Stimulated activated CD4-positive, alpha-beta T cell treated with anti-CD3 and anti-CD28 coated beads, TNF-alpha, amount 100 ng/mL, for 24 hours (primary cell): Measurements from ENCODE around the gene CASZ1.

Experiments used
- DNase-seq, 3 experiments: peaks; one replicate each; pipeline ENCODE4 v3.0.0-alpha.2; 2020; ENCODE audit warnings: low read depth in 3 of 3

Gene CASZ1

DNA sequence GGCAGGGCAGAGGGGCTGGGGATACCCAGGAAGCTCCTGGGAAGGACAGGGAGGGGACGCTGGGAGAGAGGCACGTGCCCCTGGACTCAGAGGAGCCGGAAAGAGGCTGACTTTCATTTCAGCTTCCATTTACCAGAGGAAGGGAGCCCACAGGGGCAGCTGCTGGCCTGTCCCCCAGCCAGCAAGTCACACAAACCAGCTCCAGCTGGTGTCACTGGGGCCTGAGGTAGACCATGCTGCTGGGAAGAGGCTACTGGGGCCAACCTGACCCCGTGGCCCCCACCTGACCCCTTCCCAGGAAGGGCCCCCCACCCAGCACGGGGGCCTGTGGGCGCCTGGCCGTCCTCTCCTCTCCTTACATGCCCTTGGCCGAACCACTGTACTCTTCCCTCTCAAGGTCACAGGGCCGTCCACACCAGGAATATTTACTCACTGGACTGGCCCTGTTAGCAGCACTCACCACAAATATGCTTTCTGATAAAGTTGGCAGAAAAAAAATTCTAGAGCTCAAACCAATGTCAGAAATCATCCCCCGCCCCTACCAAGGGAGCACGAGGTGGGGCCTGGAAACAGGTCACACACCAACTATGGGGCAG is 110.5 kb downstream of the CASZ1 start:
- DNase-seq: no peak

DNA sequence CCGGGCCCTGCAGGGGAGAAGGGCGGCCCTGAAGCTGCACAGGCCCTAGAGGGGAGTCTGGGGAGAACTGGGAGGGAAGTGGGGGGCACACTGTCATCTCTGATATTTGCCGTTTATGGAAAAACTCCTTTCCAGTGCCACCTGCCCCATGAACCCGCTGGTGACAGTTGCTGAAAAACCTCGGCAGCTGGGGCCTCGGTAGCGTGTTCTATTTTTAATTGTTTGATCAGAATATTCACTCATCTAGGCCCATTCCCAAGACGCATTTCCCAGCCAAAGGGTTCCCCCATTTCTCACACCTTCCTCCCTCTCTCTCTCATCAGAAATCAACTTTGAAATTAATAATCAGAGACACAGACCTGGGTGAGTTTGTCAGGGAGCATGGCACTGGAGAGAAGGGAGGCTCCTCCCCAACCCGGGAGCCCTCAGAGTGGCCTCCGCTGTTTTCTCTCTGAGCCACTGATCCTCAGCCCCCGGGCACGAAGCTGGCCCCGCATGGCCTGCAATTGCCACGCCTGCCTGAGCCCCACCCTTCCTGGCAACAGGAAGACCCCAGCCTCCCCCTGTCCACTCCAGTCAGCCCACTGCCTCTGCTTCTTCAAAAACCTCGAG is 111.1 kb downstream of the CASZ1 start:
- DNase-seq: no peak

DNA sequence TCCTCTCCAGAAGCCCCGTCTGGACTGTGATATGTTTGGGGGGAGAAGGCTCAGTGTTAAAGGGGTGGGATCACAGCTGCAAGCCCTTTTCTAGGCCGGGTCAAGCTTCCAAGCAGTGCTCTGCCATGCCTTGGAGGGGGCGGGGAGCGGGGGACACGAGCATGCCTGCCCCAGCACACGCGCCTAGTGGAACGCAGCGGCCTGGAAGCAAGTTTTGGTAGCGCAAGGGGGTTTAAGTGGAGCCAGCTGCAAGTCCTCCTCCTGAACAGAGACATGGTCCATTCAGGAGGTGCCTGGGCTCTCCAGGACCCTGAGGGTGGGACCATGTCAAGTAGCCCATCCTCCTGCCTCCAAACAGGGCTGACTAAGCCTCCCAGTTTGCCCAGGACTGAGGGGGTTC is 112.2 kb downstream of the CASZ1 start:
- DNase-seq: no peak

DNA sequence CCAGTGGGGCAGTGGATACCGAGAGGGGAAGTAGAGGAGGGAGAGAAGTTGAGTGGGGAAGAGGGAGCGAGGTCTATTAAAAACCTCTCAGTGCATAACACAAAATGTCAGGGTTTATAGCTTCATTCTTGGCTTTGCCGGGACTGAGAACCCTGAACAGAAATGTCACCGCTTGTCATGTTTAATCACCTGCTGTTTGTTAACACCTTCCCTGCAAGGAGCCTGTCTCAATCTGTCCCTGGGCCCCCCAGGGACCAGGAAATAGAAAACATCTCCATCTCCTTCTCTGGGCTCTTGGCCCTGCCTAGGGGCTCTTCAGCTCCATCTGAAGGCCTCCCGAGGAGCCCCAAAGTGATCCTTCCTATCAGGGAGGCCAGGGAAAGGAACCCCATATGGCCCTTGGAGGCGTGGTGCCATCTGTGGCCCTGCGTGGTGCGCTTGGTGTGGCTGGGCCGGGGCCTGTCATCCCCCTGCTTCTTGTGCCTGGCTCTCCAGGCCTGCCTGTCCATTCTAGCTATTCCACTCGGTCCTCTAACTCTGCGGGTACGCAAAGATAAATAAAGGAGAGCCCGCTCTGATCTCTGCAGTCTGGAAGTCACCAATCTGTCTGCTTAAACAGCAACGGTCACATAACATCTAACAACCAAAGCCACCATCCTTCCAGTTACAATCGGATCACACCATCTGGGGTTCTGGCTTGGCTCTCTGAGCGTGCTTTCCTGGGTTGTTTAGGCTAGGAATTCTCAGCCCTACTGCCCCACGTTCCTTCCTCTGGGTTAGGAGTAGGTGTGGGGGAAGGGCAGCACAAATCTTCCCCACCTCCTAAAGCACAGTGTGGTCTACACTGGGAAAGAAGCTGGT is 113.8 kb downstream of the CASZ1 start:
- no peak for DNase-seq

DNA sequence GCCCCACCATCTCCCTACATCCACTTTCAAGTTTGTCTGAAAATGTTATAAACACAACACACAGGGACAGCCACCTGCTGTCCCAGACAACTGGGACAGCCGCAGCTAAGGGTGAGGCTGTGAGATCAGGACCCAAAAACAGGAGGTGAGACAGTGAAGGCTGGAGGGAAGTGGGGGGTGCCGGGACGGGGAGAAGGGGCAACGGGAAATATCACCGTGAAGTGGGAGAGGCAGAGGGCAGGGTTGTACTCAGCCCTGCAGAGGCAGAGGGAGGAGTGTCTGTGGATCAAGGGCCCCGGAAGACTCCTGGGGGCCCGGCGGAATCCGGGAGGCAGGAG is 114.4 kb downstream of the CASZ1 start:
- DNase-seq: no peak

DNA sequence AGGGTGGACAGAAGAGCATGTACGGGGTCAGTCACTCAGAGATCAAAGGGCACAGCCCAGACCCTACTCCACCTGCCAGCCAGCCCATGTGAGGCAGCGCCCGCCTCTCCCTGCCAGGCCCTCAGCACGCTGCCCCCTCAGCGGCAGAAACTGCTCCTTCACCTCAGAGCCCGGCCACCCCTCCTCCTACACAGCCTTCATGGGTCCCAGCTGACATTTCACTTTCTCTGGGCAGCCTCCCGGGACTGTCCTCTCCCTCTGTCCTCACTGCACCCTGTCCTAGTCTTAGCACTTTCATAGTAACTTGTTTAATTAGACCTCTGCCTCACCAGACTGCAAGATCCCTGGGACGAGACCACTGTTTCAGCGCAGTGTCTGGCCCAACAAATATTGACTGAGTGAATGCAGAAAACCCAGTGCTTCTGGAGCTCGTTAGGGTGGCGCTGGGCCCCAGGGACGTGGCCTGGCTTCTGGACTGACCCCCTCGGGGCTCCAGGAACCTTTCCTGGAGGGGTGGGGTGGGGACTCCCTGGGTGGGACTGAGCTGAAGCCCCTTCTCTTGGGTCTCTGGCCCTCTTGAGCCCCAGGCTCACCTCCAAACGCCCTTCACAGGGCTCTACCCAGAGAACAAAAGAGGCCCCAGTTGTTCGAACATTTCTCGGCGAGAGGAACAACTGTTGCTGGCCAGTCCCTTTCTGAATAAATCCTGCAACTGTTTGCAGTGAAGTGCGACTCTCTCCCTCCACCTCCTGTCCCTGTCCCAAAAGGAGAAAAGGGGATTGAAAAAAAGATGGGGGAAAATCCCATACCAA is 114.9 kb downstream of the CASZ1 start:
- DNase-seq: no peak

DNA sequence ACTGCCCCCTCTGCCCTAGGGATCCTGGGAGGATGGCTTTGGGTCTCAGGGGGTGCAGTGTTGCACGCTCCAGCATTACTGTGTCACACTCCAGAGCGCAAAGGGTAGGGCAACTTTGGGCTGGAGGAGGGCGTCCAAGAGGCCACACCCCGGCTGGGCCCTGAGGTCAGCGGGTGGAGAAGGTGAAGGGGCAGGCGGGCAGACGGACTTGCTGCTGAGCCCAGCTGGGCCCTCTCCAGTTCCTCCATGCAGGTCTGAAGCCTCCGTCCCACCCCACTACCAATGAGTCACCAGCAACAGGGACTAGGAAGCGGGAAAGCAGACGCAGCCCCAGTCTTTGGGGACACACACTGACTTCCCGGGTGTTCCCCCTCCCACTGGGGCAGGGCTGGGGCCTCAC is 116.0 kb downstream of the CASZ1 start:
- DNase-seq: no peak

DNA sequence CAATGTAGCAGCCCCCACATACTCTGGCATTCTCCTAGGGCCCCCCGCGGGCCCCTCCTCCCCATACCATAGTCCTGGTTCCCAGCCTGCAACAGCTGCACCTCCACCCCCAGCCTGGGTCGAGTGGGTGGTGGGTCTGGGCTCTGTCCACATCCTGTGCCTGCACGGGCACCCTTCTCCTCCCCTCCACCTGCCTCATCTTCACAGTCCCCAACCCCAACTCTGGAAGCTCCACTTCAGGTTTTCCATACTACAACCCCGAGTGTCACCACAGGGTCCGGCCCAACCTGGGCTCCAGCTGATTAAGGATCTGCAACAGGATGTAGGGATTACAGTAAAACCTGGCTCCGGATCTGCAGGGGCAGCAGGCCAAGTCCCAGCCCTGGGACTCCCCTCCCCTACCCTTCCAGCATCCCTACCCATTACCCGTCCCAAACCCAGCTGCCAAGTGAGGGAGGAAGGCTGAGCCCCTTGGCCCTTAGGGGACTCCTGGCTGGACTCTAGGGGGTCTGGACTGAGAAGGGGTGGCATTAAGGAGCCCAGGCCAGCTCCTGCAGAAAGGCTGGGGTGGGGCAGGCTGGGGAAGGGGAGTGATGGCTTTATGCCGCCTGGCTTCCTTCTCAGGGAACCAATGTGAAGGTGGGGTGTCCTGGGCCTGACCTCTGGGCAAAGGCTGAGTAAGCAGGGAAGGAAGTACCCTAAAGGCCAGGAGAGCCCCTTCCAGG is 116.8 kb downstream of the CASZ1 start:
- DNase-seq: no peak

DNA sequence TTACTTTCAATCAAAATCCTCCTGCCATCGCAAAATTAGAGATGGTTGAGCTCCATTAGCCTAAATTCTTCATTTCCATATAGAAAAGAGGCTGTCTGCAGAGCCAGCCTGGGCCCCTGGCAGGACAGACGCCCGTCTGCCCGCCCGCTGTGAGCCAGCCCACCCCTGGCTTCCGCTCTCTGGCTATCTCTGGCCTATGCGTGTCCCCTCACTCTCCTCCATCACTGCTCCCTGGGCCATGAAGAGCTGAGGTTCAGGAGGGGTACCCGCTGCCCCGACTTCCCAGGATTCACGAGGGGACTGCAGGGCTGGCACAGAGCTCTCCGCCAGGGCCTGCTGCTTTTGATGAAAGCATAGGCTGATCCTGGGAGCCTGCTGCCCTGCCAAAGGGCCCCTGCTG is 117.6 kb downstream of the CASZ1 start:
- no peak for DNase-seq

DNA sequence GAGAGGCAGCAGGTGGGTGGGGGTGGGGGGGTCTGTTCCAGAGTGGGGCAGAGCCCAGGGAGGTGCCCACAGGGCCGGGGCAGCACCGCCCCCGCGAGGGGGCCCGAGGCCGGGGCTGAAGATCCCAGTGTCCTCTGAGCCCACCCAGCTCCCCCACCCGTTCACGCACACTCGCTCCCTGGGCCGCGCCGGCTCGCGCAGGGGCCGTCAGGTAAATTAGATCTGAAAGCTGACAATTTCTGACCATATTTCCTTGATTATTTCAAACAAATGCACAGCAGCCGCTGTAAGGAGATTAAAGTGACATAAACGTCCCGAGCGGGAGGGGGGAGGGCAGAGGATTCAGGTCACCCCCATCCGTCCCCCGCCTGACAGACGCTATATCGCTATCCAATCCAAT is 118.0 kb downstream of the CASZ1 start:
- DNase-seq: no peak

DNA sequence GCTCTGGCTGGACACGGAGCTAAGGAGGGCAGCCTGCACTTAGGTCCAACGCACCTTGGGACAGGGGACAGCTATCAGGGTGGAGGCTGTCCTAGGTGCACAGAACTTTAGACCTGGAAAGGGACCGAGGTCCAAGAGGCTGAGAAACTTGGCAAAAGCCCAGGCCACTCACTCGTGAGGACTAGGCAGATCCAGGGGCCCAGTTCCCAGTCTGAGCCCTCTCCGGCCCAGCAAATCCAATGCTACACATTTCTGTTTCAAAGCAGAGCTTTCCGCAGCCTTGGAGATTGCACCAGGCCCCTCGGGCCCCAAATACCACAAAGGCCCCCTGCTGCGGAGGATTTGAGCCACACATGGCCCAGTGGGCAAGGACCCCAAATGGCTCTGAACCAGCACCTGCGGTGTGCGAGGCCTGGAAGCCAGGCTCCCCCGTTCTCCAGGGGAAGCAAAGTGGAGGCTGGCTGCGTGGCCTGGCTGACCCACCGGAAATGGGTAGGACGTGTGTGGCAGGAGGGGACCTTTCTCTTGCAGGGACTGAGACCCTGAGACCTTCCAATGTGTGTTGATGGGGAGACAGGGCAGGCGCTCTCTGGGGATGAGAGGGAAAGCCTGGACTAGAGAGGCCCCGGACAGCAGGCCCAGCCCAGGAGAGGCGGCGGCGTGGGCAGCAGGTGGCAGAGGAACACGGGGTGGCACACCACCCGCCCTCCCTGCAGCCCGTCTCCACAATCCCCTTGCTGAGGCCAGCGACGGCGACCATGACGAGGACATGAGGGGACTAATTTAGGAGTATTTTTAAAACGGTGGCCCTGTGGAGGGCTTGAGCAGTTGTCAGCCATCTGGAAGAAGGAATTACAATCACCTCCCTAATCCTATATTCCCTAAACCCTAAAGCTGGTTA is 118.7 kb downstream of the CASZ1 start:
- no peak for DNase-seq

DNA sequence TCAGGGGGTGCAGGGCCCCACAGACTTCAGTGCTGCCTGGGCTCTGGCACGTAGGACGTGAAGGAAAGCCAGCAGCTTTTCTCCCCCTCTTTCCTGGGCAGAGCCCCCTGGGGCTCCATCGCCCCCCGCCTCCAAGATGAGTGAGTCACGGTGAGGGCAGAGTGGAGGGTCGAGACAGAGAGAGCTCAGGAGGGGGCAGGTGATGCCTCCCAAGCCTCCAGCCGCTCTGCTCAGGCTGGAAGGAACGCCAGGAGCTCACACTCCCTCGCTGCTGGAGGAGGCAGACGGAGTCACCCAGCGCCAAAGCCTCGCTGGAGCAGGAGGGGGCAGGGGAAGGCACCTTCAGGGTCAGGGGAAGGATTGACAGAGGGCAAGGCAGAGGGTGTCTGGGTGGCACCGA is 119.5 kb downstream of the CASZ1 start:
- no peak for DNase-seq

DNA sequence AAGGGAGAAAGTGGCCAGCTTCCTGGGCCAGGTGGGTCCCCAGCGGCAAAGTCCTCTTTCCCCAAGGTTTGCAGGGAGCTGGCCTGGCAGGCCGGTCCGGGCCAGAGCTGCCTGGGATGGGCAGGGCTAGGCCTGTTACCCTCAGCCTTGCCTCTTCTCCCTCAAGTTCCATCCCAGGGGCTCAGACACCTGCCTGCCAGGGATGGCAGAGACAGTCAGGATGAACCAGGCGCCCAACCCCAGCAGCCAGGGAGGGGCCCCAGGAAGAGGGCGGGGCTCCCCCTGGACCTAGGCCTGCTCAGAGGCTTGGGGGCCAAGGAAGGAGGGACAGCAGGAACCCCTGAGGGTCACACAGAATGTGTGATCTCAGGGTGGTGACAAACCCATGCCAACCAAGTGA is 120.6 kb downstream of the CASZ1 start:
- no peak for DNase-seq

DNA sequence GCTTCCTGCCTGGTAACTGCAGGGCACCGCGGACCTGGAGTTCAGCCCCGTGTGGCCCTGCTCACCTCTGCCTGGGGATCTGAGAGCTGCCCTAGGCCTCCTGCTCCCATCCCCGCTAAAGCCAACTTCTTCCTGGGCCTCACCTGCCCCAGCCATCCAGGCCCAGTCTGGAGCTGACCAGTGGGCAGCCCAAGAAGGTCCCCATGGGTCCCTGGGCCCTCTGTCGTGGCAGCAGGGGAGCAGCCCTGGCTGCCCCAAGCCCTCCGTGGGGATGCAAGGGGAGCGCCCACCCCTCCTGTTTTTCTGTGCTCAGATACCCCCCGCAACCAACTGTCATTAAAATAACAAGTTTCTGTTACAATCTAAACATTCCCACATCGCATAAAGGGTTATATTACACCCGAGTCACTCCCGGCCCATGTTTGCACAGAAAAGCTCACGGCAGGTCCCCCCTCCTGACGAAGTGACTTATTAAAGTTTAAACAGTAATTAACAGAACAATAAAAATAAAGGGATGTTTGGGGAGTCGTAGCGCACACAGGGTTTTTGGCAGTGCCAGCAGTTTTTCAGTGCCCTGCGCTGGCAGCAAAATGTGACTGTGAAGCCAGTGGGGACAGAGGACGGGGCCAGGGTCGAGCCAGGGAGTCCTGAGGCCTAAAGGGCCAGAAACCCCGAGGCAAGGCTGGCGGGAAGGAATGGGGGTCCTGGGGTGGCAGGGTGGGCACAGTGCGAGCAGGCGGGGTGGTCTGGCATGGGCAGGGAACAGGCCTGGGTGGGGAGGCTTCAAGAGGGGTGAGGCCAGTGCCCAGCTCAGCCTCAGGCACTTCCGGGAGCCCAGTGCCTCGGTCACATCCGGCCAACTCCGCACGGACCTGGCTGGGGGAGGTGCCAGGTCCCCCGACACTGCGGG is 121.5 kb downstream of the CASZ1 start:
- no peak for DNase-seq

DNA sequence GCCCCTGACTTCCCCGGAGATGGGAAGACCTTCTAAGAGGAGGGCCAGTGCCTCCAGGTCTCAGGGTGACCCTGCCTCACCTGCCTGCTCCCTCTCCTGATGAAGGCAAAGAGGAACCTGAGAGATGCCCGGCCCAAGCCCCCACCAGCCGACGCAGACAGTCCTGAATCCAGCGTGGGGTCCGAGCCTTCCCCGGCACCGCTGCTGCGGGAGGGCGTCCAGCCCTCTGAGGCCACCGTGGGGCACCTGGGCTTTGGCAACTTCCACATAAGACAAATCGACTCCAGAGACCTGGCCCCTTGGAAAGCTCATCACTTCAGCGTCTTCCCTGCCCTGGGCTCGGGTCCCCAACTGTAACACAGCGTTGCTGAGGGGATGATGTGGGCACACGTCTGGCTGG is 122.2 kb downstream of the CASZ1 start:
- DNase-seq: no peak

DNA sequence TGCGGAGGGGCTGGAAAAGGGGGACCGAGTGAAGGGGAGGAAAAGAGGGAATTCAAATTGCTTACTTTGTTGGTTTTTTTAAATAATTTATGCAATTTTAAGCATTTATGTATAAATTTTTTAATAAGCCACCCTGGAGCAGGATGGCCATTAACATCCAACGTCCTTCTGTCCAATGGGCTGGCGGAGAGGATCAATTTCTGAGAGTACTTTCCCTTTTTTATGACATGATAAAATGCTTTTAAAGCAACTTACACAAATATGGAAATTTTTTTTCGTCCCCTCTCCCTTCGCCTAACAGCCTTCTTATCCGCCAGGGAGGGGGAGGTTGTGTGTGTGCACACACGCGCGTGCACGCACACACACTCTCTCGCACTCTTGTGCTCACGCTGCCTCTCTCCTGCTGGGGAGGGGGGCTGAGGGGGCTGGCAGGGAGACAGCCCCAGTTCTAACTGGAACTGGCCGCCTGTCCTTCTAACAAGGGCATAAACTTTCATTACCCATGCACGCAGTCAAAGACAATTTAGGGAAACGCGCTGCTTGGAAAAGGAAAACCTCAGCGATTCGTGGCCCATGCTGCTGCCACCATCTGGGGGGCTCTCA is 123.2 kb downstream of the CASZ1 start:
- DNase-seq: no peak

DNA sequence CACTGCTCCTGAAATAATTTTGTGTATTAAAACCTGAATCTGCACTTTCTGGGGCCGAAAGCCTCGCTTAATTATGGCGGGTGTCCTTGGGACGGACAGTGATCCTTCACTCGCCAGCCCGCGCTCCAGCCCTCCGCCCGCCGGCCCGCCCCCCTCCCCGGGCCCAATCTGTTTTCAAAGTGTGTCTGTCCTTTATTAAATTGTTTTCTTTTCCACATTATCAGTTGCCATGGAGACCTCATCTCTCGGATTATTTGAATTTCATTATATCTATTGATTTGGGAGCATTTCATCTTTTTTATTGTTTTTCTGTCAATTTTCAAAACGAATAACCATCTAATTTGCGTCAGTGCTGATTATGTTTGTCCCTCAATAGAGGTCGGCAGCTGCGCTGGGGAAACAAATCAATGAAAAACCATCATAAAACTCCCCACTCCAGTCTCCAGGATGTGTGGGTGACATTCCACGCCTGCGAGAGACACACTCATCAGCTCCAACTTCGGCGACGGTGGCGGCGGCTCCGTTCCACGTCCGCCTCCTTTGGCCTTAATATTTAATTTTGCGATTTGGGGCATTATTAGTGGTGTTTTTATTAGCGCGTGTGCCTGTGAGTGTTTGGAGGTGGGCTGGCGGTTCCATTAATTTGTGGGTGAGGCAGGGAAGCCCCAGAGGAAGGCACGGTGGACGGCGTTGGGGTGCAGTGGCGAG is 123.9 kb downstream of the CASZ1 start:
- no peak for DNase-seq

DNA sequence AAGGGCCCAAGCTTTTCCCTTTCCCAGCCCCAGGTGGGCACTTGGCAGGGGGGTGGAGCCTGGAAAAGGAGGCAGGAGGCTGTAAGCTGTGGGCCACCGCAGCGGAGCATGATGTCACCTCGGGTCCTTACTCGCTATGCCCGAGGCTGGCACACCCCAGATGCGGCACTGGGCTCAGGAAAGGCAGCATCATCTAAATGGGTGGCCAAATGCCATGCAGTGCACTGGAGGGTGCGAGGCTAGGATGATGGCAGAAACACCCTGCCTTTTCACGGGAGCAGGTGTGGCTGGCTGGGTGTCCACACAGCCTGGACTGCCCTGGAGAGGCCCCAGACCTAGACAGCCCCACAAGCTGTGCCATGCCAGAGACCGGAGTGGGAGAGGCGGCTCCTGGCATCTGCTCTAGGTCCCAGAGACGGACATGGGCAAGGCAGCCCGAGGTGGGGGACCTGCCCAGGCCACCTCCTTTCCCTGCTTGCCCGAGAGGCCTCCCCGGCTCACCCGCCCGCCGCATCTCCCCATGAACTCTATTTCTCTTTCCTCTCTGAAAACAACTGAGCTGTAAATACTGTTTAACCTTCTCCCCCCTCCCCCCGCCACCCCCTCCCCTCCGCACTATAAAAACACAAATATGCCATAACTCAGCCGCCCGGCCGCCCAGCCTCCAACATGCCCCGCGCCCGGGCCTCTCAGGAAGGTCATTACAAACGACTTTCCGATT is 124.7 kb downstream of the CASZ1 start:
- DNase-seq: no peak
